Smooth muscle cell of the brain vasculature (primary cell): Measurements from ENCODE around the gene CLCNKA.
"Not testable (repeated sequence)": the region's sequence is repeated elsewhere in the genome, so short reads cannot be mapped to it uniquely, and the experiment has no call there.

Experiments used
- DNase-seq: peaks from one replicate; pipeline ENCODE4 v3.0.0-alpha.2; 2012; ENCODE audit warnings: low read depth, low spot score

The CLCNKA gene

DNA sequence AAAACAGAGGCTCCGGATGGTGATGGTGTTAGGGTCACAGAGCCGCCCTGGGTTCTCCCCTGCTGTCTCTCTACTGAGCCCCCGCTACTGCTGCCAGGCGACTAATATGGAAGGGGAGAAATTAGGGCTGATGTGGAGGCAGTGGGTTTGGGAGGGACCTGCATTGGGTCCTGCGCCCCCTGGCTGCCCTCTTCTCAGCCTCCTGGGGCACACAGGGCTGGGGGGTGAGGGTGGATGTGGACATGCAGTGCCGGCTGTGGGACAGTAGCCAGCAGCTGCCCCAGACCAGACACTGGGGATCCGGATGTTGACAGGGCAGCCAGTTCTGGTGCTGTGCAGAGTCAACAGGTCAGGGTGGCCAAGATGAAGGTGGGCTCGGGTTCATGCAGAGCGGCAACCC is 20.3 kb downstream of the CLCNKA start:
- no peak for DNase-seq

DNA sequence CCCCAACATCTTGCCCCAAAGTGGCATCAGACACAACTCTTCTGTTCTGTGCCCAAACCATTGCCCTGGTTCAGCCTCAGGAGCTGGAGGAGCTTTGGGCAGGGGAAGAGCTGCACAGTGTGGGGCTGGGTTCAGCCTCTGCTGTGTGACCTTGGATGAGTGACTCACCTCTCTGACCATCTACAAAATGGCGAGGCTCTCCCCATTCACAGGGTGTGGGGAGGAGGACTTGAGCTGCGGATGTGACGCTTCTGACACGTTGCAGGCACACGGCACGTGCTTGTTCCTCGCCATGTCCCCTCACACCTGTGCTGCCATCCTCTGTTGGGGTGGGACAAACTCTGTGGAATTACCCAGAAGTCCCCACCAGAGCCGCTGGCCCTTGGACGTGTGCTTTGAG is 20.8 kb downstream of the CLCNKA start:
- DNase-seq: not testable (repeated sequence)

DNA sequence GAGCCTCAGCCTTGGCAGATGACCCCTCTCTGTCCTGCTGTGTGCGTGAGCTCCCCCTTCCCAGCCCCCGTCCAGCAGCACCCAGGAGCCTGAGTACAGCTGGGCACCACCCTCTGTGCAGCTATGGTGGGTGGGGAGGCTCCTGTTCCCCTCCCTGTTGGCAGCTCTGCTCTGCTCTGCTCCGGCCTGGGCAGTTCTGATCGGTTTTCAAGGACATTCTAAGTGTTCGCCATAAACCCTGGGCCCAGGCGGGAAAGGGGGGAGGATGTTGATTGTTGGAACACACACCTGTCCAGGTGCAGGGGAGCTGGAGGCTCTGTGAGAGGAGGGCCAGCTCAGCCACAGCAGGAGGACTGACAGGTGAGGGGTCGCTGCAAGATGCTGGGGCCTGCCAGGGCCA is 21.7 kb downstream of the CLCNKA start, which contains the start of gene CLCNKB:
TSS of gene CLCNKB (plus strand) at position 262 of the 400 bp plus-strand sequence. CDS start 711 bp downstream, outside the sequence.
- DNase-seq: no peak

DNA sequence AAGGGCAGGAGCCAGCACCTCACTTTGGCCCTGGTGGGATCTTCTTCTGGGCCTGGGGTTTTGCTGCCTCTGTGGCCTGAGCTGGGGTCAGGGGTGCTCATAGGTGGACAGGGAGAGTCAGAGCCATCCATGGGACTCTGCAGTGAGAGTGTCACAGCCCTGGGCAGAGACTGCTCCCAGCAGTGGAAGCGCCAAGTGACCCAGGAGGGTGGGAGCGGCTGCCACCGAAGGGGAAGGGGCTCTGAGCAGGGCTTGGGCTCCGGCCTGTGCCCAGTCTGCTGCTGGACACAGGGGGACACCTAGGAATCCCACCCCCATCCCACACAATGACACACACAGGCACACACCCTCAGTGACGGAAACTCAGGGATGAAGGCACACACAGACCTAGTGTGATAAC is 22.1 kb downstream of the CLCNKA start:
- DNase-seq: no peak

DNA sequence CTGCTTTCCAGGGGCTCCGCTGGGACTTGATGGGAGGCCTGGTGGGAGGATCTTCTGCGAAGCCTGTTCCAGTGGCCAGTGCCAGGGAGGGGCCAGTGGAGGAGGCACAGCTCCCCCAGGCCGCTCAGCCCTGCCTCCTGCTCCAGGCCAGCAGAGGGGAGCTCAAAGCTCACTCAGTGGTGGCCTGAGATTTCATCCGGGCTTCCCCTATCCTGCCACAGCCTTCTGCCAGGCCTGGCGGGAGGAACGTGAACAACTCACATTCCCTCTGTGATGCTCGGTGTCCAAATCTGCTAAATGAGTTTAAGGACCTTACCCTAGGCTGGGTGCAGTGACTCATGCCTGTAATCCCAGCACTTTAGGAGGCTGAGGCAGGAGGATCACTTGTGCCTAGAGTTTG is 25.0 kb downstream of the CLCNKA start:
- DNase-seq: no peak

DNA sequence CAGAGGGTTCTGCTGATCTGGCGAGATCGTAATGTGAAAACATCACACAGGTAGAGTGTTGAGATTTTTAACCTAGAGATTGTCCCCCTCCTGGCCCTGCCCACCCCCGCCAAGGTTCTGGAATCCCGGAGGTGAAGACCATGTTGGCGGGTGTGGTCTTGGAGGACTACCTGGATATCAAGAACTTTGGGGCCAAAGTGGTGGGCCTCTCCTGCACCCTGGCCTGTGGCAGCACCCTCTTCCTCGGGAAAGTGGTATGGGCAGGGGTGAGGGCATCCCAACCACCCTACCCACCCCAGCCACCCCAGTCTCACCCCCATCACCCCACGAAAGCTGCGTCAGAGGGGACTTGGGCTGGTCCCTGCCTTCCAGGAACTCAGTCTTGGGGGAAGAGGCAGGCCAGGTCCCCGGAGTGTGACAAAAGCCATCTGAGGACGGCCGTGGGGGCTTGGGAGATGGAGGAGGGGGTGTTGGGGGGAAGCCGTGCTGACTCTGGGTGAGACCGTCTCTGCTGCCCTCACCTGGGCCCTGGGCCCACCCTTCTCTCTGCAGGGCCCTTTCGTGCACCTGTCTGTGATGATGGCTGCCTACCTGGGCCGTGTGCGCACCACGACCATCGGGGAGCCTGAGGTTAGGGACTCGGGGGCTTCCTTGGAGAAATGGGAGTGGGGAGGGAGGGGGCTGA is 26.1 kb downstream of the CLCNKA start:
- no peak for DNase-seq

DNA sequence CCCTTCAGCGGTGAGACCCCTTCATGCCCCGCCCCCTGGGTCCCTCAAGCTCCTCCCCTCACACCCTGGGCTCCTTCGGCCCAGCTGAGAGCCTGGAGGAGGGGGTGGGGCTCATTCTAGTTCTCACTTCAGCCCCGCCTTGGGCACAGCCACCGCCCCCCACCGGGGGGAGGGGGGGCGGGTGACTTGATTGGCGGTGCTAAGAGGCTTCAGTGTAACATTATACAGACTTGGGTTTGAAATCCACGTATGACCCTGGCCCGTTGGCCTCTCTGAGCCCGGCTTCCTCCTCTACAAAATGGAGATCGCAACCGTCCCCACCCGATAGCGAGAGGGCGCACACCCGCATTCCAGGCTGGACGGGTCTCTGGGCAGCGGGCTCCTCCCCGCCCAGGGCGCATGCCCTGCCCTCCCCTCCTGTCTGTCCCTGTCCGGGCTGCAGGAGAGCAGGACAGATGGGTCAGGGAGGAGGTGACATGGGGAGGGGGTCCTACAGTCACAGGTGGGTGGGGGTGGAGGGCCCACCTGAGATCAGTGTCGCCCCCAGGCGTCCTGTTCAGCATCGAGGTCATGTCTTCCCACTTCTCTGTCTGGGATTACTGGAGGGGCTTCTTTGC is 26.8 kb downstream of the CLCNKA start:
- DNase-seq: no peak

DNA sequence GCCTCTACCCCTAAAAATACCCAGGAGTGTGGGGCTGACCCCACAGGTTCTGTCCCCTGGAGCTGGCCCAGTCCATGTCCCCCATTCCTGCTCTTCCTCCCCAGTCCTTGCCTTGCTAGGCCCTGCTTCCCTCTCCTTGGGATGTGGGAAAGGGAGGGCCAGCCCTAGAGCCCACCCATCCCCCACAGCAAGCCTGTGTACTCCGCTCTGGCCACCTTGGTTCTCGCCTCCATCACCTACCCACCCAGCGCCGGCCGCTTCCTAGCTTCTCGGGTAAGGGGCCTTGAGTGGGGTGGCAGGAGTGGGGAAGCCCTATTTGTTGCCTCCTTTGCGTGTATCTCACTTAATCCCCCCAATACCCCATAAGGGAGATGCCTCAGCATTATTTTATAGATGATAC is 28.5 kb downstream of the CLCNKA start:
- DNase-seq: no peak

DNA sequence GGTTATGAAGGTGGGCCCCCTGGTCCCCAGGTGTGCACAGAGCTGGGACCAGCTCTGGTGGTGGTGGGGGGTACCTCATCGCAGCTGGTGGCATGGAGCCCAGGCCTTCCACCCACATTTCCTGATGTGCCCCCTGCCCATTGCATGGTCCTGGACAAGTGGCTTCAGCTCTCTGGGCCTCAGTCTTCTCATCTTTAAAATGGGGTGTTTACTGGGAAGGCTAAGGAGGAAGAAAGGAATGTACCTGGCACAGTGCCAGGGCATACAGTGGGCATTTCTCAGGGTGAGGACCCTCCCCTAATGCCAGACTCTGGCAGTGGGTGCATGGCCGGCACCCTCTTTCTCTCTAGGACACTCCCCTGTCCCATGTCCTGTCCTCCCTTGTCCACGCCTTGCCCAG is 29.2 kb downstream of the CLCNKA start:
- no peak for DNase-seq

DNA sequence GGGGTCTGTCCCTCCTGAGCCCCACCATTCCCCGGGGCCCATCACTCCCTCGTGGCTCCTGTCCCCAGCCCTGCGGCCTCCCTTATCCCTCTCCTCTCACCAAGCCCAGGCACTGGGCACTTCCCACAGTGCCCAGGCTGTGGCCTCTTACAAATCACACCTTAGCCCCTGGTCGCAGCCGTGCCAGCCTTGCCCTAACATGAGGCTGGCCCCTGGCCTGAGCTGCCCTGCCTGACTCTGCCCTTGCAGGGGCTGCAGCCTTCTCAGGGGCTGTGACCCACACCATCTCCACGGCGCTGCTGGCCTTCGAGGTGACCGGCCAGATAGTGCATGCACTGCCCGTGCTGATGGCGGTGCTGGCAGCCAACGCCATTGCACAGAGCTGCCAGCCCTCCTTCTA is 30.1 kb downstream of the CLCNKA start:
- DNase-seq: not testable (repeated sequence)

DNA sequence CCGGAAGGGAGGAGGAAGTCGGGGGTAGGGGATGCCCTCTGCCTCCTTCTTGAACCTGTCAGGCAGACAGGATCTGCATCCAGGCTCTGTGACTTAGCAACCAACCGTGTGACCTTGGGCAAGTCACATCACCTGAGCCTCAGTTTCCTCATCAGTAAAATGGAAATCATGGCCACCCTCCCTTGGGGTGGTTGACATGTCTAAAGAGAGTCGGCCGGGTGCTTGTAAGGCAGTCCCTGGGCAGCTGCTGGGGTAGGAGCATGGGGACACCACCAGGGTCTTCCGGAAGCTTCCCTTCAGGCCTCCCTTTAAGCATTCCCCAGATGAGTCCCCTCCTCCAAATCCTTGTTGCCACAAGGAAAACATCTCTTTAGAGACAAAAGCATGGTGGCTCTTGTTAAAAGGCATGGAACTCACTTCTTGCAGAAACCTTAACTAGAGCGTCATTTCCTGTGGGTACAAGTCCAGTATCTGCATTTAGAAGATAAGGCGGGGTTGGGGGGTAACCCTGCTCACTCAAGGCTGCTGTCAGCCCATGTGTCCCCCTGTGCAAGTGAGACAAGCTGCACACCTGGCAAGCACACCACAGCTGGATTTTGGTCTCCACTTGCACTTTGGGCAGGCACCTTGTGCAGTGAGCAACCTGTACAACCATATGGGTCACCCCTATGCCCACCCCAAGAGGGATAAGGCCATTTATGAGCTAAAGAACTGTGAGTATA is 32.1 kb downstream of the CLCNKA start:
- DNase-seq: no peak

DNA sequence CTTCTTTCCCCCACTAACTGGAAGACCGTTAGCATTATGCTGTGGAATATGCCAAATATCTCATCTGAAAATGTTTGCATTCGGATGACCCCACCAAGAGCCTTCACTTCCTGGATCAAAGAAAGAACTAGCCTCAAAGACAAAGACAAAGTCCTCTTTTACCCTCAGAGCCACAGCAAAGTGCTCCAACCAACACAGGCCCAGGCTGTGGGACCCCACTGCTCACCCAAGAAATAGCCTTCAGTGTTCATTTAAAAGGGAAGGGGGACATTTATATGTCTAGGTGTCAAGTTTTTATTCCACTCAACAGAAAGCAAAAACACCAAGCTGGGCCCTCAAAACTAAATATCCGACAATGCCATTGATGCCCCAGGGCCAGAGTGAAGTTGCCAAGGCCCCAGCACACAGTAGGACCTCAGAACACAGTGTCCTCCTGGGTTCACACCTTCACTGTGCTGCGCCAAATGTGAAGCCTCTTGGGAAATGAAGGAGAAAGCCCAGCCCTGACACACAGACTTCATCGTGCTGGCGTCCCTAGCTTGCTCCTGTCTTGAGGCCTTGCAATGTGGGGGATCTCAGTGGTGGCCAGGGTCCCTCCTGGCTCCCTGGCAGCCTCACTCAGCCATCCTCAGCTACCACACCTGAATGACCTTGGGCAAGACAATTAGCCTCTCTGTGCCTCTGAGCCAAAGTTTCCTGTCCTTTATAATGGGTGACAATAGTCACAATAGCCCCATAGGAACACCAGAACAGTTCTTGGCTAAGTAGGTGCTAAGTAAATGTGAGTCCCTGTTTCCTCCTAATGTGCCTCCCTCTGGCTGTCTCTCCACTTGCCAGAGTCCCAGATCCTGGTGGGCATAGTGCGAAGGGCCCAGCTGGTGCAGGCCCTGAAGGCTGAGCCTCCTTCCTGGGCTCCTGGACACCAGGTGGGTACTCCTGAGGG is 33.0 kb downstream of the CLCNKA start:
- DNase-seq: no peak

DNA sequence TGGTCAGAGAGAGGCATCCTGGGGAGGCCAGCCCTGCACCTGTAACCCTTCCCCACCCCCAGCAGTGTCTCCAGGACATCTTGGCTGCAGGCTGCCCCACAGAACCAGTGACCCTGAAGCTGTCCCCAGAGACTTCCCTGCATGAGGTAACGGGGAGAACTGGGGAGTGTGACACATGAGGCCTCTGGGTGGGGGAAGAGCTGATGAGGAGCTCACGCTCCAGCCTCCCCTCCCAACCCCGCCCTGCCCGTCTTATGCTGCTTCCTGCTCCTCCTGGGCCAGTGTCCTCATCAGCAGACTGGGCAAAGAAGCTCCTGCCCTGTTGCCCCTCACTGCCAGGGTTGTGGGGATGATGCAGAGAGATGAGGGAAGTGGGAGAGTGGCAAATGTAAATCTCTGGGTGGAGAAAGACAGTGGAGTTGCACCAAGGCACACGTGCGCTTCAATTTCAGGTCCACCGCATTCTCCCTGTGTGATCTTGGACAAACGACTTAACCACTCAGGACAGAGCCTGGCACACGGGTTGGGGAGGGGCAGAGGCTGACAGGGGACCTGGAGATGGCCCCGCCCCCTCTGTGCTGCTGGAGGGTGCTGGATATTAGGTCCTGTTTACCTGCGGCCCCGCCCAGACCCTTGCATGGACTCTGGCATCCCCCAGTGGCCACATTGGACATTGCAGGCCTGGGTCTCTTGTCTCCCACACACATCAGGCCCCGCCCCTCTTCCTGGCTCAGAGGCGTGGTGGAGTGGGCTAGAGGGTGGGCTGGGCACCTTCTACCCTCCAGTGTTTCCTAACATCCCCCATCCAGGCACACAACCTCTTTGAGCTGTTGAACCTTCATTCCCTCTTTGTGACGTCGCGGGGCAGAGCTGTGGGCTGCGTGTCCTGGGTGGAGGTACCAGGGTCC is 34.0 kb downstream of the CLCNKA start:
- DNase-seq: peak; percentile 33

DNA sequence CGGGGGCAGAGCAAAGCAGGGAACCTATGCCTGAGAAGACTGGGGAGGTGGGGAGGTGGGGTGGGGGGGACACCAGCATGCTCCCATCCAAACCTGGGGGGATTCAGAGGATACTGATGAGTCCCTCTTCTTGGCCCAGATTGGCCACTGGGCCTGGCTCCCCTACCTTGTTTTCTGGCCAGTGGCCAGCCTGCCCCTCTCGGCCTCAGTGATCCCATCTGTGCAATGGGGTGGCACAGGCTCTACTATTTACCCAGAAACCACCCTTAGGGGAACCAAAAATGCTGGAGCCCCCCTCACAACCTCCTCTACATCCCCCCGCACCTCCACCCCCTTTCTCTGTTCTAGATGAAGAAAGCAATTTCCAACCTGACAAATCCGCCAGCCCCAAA is 34.7 kb downstream of the CLCNKA start:
- DNase-seq: not testable (repeated sequence)

DNA sequence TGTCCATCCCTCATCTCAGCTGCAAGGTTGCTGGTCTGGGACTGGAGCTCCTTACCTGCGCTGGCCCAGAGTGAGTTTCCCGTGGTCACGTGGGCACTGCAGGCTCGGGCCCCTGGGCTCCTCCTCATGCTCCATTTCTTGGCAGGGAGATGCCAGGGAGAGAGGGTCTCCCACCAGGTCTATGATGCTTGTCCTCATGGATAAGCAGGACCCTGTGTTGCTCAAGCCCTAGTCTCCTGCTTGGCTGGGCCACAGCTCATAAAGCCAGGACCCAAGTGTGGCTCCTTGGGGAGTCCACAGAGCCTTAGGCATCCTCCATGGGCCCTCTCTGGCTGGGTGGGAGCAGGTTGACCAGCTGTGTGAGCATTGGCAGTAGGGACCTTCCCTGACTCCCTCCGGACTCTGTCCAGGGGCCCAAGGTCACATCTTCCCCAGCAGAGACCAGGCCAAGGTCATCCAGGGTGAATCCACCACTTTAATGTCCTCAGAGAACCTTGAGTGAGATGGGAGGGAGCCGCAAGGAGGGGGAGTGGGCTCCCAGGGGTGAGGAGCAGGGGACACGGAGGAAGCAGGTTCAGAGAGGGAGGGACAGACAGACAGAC is 35.6 kb downstream of the CLCNKA start:
- not testable (repeated sequence) for DNase-seq

DNA sequence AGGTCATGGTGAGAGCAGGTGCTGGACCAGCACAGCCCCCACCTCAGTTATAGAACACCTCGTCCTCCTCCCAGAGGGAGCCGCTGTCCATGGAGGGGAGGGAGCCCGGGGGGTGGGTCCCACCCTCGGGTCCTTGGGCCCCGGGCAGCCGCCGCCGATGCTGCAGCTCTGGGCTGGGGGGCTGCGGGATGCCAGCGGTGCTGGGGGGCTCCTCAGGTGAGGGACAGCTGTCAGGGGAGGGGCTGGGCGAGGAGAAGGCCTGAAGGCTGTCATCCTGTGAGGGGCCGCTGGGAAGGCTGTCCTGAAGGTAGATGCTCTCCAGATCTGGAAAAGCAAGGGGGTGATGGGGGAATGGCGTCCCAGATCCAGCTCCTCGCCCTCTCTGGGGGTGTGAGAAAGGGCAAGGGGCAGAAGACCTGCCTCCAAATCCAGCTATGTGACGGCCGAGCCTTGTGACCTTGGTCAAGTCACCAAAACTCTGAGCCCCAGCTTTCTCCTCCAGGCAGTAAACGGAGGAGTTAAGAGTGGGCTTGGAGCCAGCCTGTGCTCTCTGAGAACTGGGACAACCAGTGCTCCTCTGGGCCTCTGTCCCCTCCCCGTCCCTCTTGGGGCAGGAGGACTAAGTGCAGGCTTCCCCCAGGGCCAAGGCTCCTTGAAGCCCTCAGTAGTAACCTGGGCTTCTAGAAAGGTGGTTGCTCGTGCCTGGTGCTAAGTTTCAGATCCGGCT is 36.7 kb downstream of the CLCNKA start:
- not testable (repeated sequence) for DNase-seq

DNA sequence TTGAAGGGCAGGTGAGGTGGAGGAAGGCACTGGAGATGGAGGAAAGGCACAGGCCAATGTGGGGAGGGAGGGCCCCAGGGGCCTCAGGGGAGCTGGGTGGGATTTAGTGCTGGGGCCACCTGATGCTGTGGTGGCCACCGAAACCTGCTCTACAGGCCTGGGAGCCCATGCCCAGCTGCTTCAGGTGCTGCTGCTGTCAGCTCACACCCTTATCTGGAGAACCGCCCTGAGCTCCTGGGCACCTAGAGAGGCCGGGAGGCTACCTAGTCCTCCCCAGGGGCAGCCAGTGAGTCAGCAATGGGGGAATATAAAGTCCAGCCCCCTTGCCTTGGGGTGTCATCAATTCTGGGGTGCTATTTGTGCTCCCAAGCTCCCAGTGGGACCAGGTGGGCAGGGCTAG is 39.4 kb downstream of the CLCNKA start:
- DNase-seq: no peak

DNA sequence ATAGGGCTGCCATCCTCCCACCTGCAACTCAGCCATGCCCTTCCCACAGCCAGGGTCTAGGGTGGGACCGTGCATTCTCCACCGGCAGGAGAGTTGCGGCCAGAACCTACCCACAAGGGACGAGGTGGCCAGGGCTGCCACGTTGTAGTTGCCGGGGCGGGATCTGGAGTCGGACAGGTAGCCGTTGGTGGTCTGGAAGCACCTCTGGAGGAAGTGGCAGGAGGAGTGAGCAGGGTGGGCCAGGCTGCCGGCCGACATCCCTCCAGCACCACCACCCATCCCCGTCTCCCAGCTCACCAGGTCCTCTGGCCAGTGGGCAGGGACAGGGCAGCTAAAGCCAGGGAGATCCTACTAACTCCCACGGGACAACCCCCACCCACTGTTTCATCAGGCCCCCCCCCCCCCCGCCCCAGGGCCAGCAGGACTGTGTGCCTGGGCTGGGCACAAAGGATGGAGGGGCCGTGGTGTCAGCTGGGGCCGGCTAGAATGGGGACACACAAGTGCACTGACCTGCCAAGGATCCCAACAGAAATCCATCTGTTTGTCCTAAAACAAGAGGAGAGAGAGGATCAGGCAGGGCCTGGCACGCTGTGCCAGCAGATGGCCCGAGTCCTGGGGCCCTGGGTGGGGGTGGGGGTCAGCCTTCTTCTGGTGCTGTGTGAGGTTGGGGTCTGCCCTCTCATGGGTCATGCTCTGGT is 40.3 kb downstream of the CLCNKA start:
- DNase-seq: not testable (repeated sequence)

DNA sequence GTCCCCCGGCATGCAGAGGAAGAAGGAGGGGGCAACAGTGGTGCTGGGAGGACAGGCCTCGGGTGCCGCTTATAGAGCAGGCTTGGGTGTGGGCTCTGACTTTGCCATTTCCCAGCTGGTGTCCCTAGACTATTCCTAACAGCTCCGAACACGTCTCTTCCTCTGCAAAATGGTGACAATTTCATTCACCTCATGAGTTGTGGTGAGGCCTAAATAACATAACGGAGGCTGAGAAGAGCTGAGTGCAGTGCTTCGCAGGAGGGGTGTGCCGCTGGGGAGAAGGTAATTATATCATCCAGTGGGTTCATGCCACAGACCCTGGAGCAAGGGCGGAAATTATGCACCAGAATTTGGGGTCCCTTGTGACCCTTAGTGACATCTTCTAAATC is 40.8 kb downstream of the CLCNKA start:
- DNase-seq: not testable (repeated sequence)
